ENCODE results near the gene DPM3. TPM values are rescaled to one million over a fixed set of nuclear protein-coding genes. Genes with fewer than 3 reads are reported as not detected.

Gene DPM3
- total and polyA plus RNA-seq, 2 of the 13 experiments (the other 11 are each of a cell fraction or from before 2014, with no cell fraction given), result 23.2 to 53.4 TPM

GRCh38 chr1:155107309-155108264 is 32.7 kb downstream of the DPM3 start (continued):
- TF ChIP-seq HDAC2 (CRISPR knock-in tag; IDR thresholded peaks at IDR 0.05) (peak; percentile 62; the same call in 1 of the 2 replicates), ATF7 (IDR thresholded peaks at IDR 0.05) (no peak), ATF7 (CRISPR knock-in tag; IDR thresholded peaks at IDR 0.05) (no peak), MYPOP (CRISPR knock-in tag; IDR thresholded peaks at IDR 0.05) (peak; percentile 53; the same call in 1 of the 2 replicates), ZNF567 (CRISPR knock-in tag; IDR thresholded peaks at IDR 0.05; ENCODE audit: borderline replicate concordance) (0 out of 2 replicates have a peak, but pooled peaks have one; percentile 39), GABPB1 (CRISPR knock-in tag; IDR thresholded peaks at IDR 0.05) (peak; percentile 15; the same call in 1 of the 2 replicates), SP2 (CRISPR knock-in tag; IDR thresholded peaks at IDR 0.05) (no peak), TAF1 (CRISPR knock-in tag; IDR thresholded peaks at IDR 0.05) (peak; percentile 41; the same call in 1 of the 2 replicates), SRSF9 (IDR thresholded peaks at IDR 0.05; ENCODE audit: borderline replicate concordance, insufficient read depth, low read depth, low read length, poor library complexity, severe bottlenecking) (no peak), HOXA5 (CRISPR knock-in tag; IDR thresholded peaks at IDR 0.05) (peak; percentile 86; the same call in 1 of the 2 replicates), ZNF607 (CRISPR knock-in tag; IDR thresholded peaks at IDR 0.05; ENCODE audit: borderline replicate concordance) (peak; percentile 47; the same call in 1 of the 2 replicates), HNF1B (CRISPR knock-in tag; IDR thresholded peaks at IDR 0.05) (0 out of 2 replicates have a peak, but pooled peaks have one; percentile 36), ZMYM2 (CRISPR knock-in tag; IDR thresholded peaks at IDR 0.05) (0 out of 2 replicates have a peak, but pooled peaks have one; percentile 33), CHD4 (IDR thresholded peaks at IDR 0.05; ENCODE audit: borderline replicate concordance, low read length) (no peak), ZNF232 (CRISPR knock-in tag; IDR thresholded peaks at IDR 0.05; ENCODE audit: borderline replicate concordance) (0 out of 2 replicates have a peak, but pooled peaks have one; percentile 46), ZNF7 (CRISPR knock-in tag; IDR thresholded peaks at IDR 0.05) (peak; percentile 19; the same call in 1 of the 2 replicates), NFKB2 (CRISPR knock-in tag; IDR thresholded peaks at IDR 0.05; ENCODE audit: borderline replicate concordance) (no peak), HNF4A (CRISPR knock-in tag; IDR thresholded peaks at IDR 0.05) (peak; percentile 93), HHEX (CRISPR knock-in tag; IDR thresholded peaks at IDR 0.05) (peak; percentile 68), PHF20 (CRISPR knock-in tag; IDR thresholded peaks at IDR 0.05) (no peak)
- TF ChIP-seq, protein P1, sequence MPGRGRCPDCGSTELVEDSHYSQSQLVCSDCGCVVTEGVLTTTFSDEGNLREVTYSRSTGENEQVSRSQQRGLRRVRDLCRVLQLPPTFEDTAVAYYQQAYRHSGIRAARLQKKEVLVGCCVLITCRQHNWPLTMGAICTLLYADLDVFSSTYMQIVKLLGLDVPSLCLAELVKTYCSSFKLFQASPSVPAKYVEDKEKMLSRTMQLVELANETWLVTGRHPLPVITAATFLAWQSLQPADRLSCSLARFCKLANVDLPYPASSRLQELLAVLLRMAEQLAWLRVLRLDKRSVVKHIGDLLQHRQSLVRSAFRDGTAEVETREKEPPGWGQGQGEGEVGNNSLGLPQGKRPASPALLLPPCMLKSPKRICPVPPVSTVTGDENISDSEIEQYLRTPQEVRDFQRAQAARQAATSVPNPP (CRISPR knock-in tag; IDR thresholded peaks at IDR 0.05), result no peak
- TF ChIP-seq, protein P2, sequence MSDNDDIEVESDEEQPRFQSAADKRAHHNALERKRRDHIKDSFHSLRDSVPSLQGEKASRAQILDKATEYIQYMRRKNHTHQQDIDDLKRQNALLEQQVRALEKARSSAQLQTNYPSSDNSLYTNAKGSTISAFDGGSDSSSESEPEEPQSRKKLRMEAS (IDR thresholded peaks at IDR 0.05), result peak; percentile 69
- TF ChIP-seq, protein P3, sequence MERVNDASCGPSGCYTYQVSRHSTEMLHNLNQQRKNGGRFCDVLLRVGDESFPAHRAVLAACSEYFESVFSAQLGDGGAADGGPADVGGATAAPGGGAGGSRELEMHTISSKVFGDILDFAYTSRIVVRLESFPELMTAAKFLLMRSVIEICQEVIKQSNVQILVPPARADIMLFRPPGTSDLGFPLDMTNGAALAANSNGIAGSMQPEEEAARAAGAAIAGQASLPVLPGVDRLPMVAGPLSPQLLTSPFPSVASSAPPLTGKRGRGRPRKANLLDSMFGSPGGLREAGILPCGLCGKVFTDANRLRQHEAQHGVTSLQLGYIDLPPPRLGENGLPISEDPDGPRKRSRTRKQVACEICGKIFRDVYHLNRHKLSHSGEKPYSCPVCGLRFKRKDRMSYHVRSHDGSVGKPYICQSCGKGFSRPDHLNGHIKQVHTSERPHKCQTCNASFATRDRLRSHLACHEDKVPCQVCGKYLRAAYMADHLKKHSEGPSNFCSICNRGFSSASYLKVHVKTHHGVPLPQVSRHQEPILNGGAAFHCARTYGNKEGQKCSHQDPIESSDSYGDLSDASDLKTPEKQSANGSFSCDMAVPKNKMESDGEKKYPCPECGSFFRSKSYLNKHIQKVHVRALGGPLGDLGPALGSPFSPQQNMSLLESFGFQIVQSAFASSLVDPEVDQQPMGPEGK (CRISPR knock-in tag; IDR thresholded peaks at IDR 0.05), result peak; percentile 46
